ENCODE measurements around the gene SKAP2. TPM values are rescaled to one million over a fixed set of nuclear protein-coding genes. Genes with fewer than 3 reads are reported as not detected.

SKAP2 gene
- total and polyA plus RNA-seq, 2 of the 13 experiments (the other 11 are each of a cell fraction or from before 2014, with no cell fraction given): 3.6 to 12.9 TPM

DNA sequence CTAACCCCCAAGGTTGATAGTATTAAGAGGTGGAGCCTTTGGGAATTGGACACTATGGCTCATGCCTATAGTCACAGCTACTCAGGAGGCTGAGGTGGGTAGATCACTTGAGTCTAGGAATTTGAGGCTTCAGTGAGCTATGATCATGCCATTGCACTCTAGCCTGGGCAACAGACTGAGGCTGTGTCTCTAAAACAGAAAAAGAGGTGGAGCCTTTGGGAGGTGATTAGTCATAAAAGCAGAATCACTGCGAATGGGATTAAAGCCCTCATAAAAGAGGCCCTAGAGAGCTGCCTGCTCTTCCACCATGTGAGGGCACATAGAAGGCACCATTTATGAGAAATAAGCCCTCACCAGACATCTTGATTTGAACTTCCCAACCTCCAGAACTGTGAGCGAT is 81.9 kb downstream of the SKAP2 start (continued):
- TF ChIP-seq, protein P1, sequence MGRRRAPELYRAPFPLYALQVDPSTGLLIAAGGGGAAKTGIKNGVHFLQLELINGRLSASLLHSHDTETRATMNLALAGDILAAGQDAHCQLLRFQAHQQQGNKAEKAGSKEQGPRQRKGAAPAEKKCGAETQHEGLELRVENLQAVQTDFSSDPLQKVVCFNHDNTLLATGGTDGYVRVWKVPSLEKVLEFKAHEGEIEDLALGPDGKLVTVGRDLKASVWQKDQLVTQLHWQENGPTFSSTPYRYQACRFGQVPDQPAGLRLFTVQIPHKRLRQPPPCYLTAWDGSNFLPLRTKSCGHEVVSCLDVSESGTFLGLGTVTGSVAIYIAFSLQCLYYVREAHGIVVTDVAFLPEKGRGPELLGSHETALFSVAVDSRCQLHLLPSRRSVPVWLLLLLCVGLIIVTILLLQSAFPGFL (CRISPR knock-in tag; IDR thresholded peaks at IDR 0.05): no peak
- TF ChIP-seq ZNF7 (CRISPR knock-in tag; IDR thresholded peaks at IDR 0.05) (no peak), CBFB (CRISPR knock-in tag; IDR thresholded peaks at IDR 0.05) (no peak), IRF9 (CRISPR knock-in tag; IDR thresholded peaks at IDR 0.05; ENCODE audit: borderline replicate concordance) (no peak), ZNF672 (CRISPR knock-in tag; IDR thresholded peaks at IDR 0.05) (no peak), ZNF24 (IDR thresholded peaks at IDR 0.05) (no peak), ZNF264 (CRISPR knock-in tag; IDR thresholded peaks at IDR 0.05) (no peak), SP1 (IDR thresholded peaks at IDR 0.05) (no peak), SP1 (CRISPR knock-in tag; IDR thresholded peaks at IDR 0.05) (no peak)
- TF ChIP-seq, protein P2, sequence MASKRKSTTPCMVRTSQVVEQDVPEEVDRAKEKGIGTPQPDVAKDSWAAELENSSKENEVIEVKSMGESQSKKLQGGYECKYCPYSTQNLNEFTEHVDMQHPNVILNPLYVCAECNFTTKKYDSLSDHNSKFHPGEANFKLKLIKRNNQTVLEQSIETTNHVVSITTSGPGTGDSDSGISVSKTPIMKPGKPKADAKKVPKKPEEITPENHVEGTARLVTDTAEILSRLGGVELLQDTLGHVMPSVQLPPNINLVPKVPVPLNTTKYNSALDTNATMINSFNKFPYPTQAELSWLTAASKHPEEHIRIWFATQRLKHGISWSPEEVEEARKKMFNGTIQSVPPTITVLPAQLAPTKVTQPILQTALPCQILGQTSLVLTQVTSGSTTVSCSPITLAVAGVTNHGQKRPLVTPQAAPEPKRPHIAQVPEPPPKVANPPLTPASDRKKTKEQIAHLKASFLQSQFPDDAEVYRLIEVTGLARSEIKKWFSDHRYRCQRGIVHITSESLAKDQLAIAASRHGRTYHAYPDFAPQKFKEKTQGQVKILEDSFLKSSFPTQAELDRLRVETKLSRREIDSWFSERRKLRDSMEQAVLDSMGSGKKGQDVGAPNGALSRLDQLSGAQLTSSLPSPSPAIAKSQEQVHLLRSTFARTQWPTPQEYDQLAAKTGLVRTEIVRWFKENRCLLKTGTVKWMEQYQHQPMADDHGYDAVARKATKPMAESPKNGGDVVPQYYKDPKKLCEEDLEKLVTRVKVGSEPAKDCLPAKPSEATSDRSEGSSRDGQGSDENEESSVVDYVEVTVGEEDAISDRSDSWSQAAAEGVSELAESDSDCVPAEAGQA (IDR thresholded peaks at IDR 0.05; ENCODE audit: low read depth): no peak
- TF ChIP-seq, protein P2 (CRISPR knock-in tag; IDR thresholded peaks at IDR 0.05; ENCODE audit: borderline replicate concordance): no peak
